AG09319 (cell line): ENCODE measurements around the gene ESRRG.

Source experiments
- DNase-seq: peaks from one replicate; pipeline ENCODE4 v3.0.0-alpha.2; 2010; ENCODE audit warnings: low read depth; ENCODE audit errors: extremely low read depth
- CTCF ChIP-seq: IDR thresholded peaks from 2 replicates; pipeline ENCODE4 v1.5.1; 2011; ENCODE audit warnings: low read depth, mild to moderate bottlenecking, inconsistent platforms, low read length, moderate library complexity

ESRRG gene

GRCh38 chr1:216750031-216750627, 26.9 kb upstream of the ESRRG start:
- DNase-seq = peak; percentile 19
- TF ChIP-seq CTCF = peak; percentile 68

GRCh38 chr1:216749232-216749631, 26.0 kb upstream of the ESRRG start:
- TF ChIP-seq CTCF = no peak
- DNase-seq = no peak

GRCh38 chr1:216742625-216743024, 19.4 kb upstream of the ESRRG start:
- peak; percentile 11 for TF ChIP-seq CTCF
- no peak for DNase-seq

GRCh38 chr1:216740331-216740730, 17.1 kb upstream of the ESRRG start:
- TF ChIP-seq CTCF = no peak
- no peak for DNase-seq

GRCh38 chr1:216739793-216740192, 16.6 kb upstream of the ESRRG start:
- TF ChIP-seq CTCF = no peak
- DNase-seq = no peak

GRCh38 chr1:216732121-216732520, 8.9 kb upstream of the ESRRG start:
- TF ChIP-seq CTCF = no peak
- no peak for DNase-seq

GRCh38 chr1:216731562-216731961, 8.3 kb upstream of the ESRRG start:
- no peak for TF ChIP-seq CTCF
- no peak for DNase-seq
